Ishikawa (cell line): Measurements from ENCODE around the gene OR2S2.

Experiments used
- CEBPB ChIP-seq: IDR thresholded peaks from 2 replicates; pipeline ENCODE4 v1.6.1; 2012
- CREB1 ChIP-seq: IDR thresholded peaks from 2 replicates; pipeline ENCODE4 v1.6.1; 2012; ENCODE audit warnings: low read depth
- EGR1 ChIP-seq: IDR thresholded peaks from 2 replicates; pipeline ENCODE4 v1.6.1; 2012
- EP300 ChIP-seq: IDR thresholded peaks from 2 replicates; pipeline ENCODE4 v1.6.1; 2012; ENCODE audit warnings: borderline replicate concordance
- FOXM1 ChIP-seq: IDR thresholded peaks from 2 replicates; pipeline ENCODE4 v1.6.1; 2012; ENCODE audit warnings: low read depth, borderline replicate concordance
- NFIC ChIP-seq: IDR thresholded peaks from 2 replicates; pipeline ENCODE4 v1.6.1; 2012
- RAD21 ChIP-seq: IDR thresholded peaks from 2 replicates; pipeline ENCODE4 v1.6.1; 2012; ENCODE audit warnings: low read depth
- TAF1 ChIP-seq: IDR thresholded peaks from 2 replicates; pipeline ENCODE4 v1.6.1; 2012; ENCODE audit warnings: low read depth, mild to moderate bottlenecking
- TCF12 ChIP-seq: IDR thresholded peaks from 2 replicates; pipeline ENCODE4 v1.6.1; 2012; ENCODE audit warnings: low read depth
- TEAD4 ChIP-seq: IDR thresholded peaks from 2 replicates; pipeline ENCODE4 v1.6.1; 2012
- YY1 ChIP-seq: IDR thresholded peaks from 2 replicates; pipeline ENCODE4 v1.6.1; 2012; ENCODE audit warnings: low read depth
- ZBTB7A ChIP-seq: IDR thresholded peaks from 2 replicates; pipeline ENCODE4 v1.6.1; 2012; ENCODE audit warnings: low read depth
- TF ChIP-seq, protein P1 (sequence below): IDR thresholded peaks from 2 replicates; pipeline ENCODE4 v1.6.1; 2012; ENCODE audit warnings: low read depth, mild to moderate bottlenecking
- TF ChIP-seq, protein P2 (sequence below): IDR thresholded peaks from 2 replicates; pipeline ENCODE4 v1.6.1; 2012
- TF ChIP-seq, protein P3 (sequence below): IDR thresholded peaks from 2 replicates; pipeline ENCODE4 v1.6.1; 2012

Gene OR2S2

DNA sequence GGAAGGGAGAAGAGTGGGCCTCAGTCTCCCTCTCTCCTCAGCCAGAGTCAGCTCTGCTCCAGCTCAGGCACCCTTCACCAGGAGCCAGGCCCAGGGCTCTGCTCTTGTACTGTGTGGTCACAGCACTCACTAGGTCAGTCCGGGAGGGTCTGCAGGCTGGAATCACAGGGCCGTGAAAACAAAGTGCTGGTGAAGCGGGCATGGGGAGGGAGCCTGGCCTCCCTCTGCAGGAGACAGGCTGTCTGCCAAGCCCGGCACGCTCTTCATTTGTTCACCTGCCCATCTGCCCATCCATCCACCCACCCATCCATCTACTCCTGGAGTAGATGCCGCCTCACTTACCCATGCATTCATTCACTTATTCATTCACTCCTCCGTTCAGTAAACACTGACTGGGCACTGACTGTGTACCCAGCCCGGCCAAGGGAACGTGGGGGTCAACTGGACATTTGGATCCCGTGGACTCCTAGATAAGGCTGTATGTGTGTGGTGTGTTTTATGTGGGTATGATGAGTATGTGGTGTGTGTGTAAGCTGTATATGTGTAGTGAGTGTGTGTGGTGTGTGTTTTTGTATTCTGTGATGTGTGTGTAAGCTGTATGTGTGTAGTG, 45.1 kb downstream of the OR2S2 start:
- no peak for TF ChIP-seq EGR1
- TF ChIP-seq, protein P1, sequence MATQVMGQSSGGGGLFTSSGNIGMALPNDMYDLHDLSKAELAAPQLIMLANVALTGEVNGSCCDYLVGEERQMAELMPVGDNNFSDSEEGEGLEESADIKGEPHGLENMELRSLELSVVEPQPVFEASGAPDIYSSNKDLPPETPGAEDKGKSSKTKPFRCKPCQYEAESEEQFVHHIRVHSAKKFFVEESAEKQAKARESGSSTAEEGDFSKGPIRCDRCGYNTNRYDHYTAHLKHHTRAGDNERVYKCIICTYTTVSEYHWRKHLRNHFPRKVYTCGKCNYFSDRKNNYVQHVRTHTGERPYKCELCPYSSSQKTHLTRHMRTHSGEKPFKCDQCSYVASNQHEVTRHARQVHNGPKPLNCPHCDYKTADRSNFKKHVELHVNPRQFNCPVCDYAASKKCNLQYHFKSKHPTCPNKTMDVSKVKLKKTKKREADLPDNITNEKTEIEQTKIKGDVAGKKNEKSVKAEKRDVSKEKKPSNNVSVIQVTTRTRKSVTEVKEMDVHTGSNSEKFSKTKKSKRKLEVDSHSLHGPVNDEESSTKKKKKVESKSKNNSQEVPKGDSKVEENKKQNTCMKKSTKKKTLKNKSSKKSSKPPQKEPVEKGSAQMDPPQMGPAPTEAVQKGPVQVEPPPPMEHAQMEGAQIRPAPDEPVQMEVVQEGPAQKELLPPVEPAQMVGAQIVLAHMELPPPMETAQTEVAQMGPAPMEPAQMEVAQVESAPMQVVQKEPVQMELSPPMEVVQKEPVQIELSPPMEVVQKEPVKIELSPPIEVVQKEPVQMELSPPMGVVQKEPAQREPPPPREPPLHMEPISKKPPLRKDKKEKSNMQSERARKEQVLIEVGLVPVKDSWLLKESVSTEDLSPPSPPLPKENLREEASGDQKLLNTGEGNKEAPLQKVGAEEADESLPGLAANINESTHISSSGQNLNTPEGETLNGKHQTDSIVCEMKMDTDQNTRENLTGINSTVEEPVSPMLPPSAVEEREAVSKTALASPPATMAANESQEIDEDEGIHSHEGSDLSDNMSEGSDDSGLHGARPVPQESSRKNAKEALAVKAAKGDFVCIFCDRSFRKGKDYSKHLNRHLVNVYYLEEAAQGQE: no peak
- TF ChIP-seq TCF12: no peak
- peak; percentile 54; the same call in 1 of the 2 replicates for TF ChIP-seq ZBTB7A
- TF ChIP-seq, protein P2, sequence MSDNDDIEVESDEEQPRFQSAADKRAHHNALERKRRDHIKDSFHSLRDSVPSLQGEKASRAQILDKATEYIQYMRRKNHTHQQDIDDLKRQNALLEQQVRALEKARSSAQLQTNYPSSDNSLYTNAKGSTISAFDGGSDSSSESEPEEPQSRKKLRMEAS: no peak
- TF ChIP-seq EP300: no peak

DNA sequence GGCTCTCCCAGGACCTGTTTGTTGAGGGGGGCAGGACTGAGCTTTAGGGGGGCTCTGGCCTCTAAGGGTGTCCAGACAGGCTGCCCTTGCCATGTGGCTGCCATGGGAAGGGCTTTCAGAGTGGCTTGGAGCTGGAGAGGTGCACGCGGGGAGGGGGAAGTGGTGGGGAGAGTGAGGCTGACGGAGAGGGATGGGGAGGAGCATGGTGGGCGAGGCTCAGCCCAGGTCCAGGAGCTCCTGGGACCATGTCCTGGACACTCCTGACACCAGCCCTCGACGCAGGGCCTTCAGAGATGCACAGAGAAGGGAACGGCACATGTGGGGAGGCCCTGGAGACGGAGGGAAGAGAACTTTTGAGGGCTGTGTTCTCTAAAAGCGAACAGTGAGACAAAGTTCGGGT, 46.3 kb downstream of the OR2S2 start:
- no peak for TF ChIP-seq RAD21
- no peak for TF ChIP-seq TEAD4
- TF ChIP-seq, protein P2: no peak
- no peak for TF ChIP-seq YY1
- TF ChIP-seq CREB1: no peak
- TF ChIP-seq EGR1: no peak
- TF ChIP-seq CEBPB: no peak
- TF ChIP-seq EP300: no peak
- TF ChIP-seq, protein P3, sequence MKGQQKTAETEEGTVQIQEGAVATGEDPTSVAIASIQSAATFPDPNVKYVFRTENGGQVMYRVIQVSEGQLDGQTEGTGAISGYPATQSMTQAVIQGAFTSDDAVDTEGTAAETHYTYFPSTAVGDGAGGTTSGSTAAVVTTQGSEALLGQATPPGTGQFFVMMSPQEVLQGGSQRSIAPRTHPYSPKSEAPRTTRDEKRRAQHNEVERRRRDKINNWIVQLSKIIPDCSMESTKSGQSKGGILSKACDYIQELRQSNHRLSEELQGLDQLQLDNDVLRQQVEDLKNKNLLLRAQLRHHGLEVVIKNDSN: no peak
- TF ChIP-seq FOXM1: no peak
- no peak for TF ChIP-seq TAF1
- no peak for TF ChIP-seq TCF12
- TF ChIP-seq NFIC: no peak
- TF ChIP-seq, protein P1: no peak
- no peak for TF ChIP-seq ZBTB7A

DNA sequence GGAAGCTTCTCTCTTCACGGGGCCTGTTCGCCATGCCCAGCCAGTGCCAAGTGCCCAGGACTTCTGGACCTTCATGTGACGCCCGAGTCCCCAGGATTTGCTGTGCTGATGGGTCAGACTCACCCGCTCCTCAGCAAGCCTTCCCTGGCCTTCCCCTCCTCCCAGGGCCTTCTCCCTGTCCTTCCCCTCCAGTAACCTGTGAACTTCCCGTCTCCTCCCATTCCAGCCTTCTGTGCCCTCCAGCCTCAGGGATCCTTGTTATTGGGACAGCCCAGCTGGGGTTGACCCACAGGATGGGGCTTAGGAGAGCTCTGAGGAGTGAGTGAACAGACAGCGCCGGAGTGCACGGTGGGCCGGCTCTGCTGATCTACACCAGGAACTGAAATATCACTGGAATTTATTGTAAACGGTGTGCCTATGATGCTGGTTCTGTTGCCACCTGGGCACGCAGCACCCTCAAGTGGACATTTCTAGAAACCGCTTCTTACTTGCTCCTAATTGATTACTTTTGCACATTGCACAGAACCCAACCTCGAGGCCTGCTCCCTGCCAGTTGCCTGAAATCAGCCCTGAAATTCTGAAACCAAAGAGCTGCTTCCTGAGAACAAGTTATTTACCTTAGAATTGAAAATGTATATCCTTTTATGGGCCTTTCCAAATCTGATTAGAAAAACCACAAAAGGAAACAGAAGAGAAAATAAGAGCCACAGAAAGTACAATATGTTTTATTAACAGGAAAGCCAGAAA, 47.2 kb downstream of the OR2S2 start:
- no peak for TF ChIP-seq TCF12
- TF ChIP-seq FOXM1: no peak
- no peak for TF ChIP-seq EP300
- no peak for TF ChIP-seq EGR1
- no peak for TF ChIP-seq TAF1
- TF ChIP-seq RAD21: peak; percentile 85

DNA sequence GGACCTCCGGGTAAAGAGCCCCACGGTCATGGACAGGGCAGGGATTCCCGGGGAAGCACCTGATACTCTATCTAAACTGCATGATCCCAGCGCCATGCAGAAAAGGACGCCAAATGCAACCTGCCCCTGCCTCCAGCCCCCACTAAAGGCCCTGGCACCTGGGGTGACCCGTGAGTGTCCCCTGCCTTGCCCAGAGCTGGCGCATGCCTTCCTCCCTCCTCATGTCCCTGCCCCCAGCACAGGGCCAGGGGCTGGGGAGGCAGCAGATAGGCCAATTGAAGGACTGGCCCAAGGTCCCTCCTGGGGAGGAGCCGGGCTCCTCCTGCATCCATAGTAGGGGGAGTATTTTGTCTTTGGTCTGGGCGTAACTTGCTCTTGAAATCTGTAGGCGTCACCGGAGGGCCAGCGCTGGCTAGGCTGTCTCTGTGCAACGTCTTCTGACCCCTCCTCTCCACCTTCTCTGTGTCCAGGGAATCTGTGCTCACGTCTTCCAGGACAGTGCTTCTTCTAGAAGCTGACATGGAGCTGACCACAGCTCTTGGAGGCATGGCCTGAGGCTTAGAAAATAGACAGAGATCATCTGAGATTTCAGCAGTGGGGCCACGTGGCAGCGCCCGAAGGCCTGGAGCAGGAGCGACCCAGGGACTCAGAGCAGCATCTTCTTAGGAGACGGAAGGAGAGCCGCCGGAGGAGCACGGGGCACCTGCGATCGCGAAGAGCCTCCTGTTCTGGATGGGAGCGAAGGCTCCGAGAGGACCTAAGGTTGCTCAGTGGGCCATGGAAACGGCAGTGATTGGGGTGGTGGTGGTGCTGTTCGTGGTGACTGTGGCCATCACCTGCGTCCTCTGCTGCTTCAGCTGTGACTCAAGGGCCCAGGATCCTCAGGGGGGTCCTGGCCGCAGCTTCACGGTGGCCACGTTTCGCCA, 48.0 kb downstream of the OR2S2 start:
- TF ChIP-seq EP300: no peak
- TF ChIP-seq CREB1: no peak
- TF ChIP-seq, protein P3: no peak
- no peak for TF ChIP-seq YY1
- TF ChIP-seq TCF12: no peak

DNA sequence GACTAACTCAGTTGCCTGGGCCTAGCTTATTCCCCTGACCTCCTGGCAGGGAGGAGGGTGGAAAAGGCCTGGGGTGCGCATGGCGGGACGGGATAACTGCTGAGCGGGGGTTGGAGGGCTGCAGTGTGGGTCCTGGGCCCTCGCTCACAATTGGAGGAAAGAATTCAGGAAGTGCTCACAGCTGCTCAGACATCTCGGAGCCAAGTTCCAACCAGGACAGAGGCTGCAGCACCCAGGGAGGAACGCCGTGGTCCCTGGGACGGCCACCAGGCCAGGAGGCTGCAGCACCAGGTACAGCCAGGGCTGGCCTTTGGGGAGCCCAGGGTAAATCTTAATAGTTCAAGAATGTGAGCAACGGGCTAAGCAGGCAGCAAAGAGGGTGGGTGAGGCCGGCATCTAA, 48.7 kb downstream of the OR2S2 start, which contains the start of gene SPAAR:
TSS of gene SPAAR (plus strand) at position 217 of the 400 bp plus-strand sequence. CDS start 974 bp downstream, outside the sequence.
- TF ChIP-seq CREB1: no peak
- TF ChIP-seq RAD21: no peak
- no peak for TF ChIP-seq TCF12
- TF ChIP-seq FOXM1: no peak
- TF ChIP-seq EGR1: no peak
- TF ChIP-seq YY1: no peak
- no peak for TF ChIP-seq NFIC
